ENCODE results near the gene RGP1. TPM values are rescaled to one million over a fixed set of nuclear protein-coding genes. Genes with fewer than 3 reads are reported as not detected.

Gene RGP1
- total RNA-seq, 1 experiment from 2014 or later: 33.7 TPM

GRCh38 chr9:35800530-35800929 is 51.4 kb downstream of the RGP1 start:
- Histone ChIP-seq H3K4me3 (no peak overlapping the region), H3K36me3 (peaks cover 51% of the 10 kb centered on the region), H3K9me3 (no peaks in the 10 kb centered on the region), H3K27me3 (no peaks in the 10 kb centered on the region)
- DNase-seq: no peak

GRCh38 chr9:35801328-35802128 is 52.4 kb downstream of the RGP1 start:
- DNase-seq: no peak
- no peaks in the 10 kb centered on the region for H3K27me3 ChIP-seq
- no peaks in the 10 kb centered on the region for H3K9me3 ChIP-seq
- no peak overlapping the region for H3K4me3 ChIP-seq
- peaks cover 57% of the 10 kb centered on the region for H3K36me3 ChIP-seq

GRCh38 chr9:35806101-35806500 is 57.0 kb downstream of the RGP1 start:
- Histone ChIP-seq H3K36me3 (peaks cover 65% of the 10 kb centered on the region), H3K9me3 (no peaks in the 10 kb centered on the region), H3K4me3 (no peak overlapping the region), H3K27me3 (no peaks in the 10 kb centered on the region)
- no peak for DNase-seq

Other genes starting within 250 kb of the RGP1 start
- gene TESK1, start 144.0 kb upstream of the RGP1 start, total RNA-seq (2014; rRNA removed; shearing (Covaris generic); ENCODE audit: low replicate concordance): 17.4 and 21.5 TPM in 2 replicates
- gene CD72, start 130.9 kb upstream of the RGP1 start, total RNA-seq (2014; rRNA removed; shearing (Covaris generic); ENCODE audit: low replicate concordance): 0.47 and 0.86 TPM in 2 replicates
- gene SIT1, start 98.4 kb upstream of the RGP1 start, total RNA-seq (2014; rRNA removed; shearing (Covaris generic); ENCODE audit: low replicate concordance): 1.4 and 4.0 TPM in 2 replicates
- gene RMRP, start 91.3 kb upstream of the RGP1 start, total RNA-seq (2014; rRNA removed; shearing (Covaris generic); ENCODE audit: low replicate concordance): 8,012 and 15,182 TPM in 2 replicates
- 72.4 and 84.4 TPM in 2 replicates for gene CCDC107, start 91.0 kb upstream of the RGP1 start, total RNA-seq (2014; rRNA removed; shearing (Covaris generic); ENCODE audit: low replicate concordance)
- 15.5 and 35.6 TPM in 2 replicates for gene ARHGEF39, start 84.1 kb upstream of the RGP1 start, total RNA-seq (2014; rRNA removed; shearing (Covaris generic); ENCODE audit: low replicate concordance)
- gene CA9, start 75.4 kb upstream of the RGP1 start, total RNA-seq (2014; rRNA removed; shearing (Covaris generic); ENCODE audit: low replicate concordance): 0.40 TPM in 1 of 2 replicates, not detected in the other
- gene TPM2, start 59.4 kb upstream of the RGP1 start, total RNA-seq (2014; rRNA removed; shearing (Covaris generic); ENCODE audit: low replicate concordance): 2,986 and 3,667 TPM in 2 replicates
- 453 and 652 TPM in 2 replicates for gene TLN1, start 17.1 kb upstream of the RGP1 start, total RNA-seq (2014; rRNA removed; shearing (Covaris generic); ENCODE audit: low replicate concordance)
- 168 and 170 TPM in 2 replicates for gene CREB3, start 16.6 kb upstream of the RGP1 start, total RNA-seq (2014; rRNA removed; shearing (Covaris generic); ENCODE audit: low replicate concordance)
- gene GBA2, start 59 bp upstream of the RGP1 start, total RNA-seq (2014; rRNA removed; shearing (Covaris generic); ENCODE audit: low replicate concordance): 32.7 and 58.6 TPM in 2 replicates
- not detected in 2 replicates for gene MSMP, start 5.0 kb downstream of the RGP1 start, total RNA-seq (2014; rRNA removed; shearing (Covaris generic); ENCODE audit: low replicate concordance)
- gene NPR2, start 42.3 kb downstream of the RGP1 start, total RNA-seq (2014; rRNA removed; shearing (Covaris generic); ENCODE audit: low replicate concordance): 32.5 and 42.0 TPM in 2 replicates
- gene SPAG8, start 63.0 kb downstream of the RGP1 start, total RNA-seq (2014; rRNA removed; shearing (Covaris generic); ENCODE audit: low replicate concordance): 2.4 TPM in 1 of 2 replicates, not detected in the other
- 67.7 and 120 TPM in 2 replicates for gene HINT2, start 65.8 kb downstream of the RGP1 start, total RNA-seq (2014; rRNA removed; shearing (Covaris generic); ENCODE audit: low replicate concordance)
- gene FAM221B, start 79.4 kb downstream of the RGP1 start, total RNA-seq (2014; rRNA removed; shearing (Covaris generic); ENCODE audit: low replicate concordance): not detected in 2 replicates
- 2.7 and 3.6 TPM in 2 replicates for gene TMEM8B, start 79.9 kb downstream of the RGP1 start, total RNA-seq (2014; rRNA removed; shearing (Covaris generic); ENCODE audit: low replicate concordance)
- gene OR13J1, start 121.1 kb downstream of the RGP1 start, total RNA-seq (2014; rRNA removed; shearing (Covaris generic); ENCODE audit: low replicate concordance): not detected in 2 replicates
- gene HRCT1, start 156.9 kb downstream of the RGP1 start, total RNA-seq (2014; rRNA removed; shearing (Covaris generic); ENCODE audit: low replicate concordance): 95.0 and 617 TPM in 2 replicates
- 12.2 and 25.0 TPM in 2 replicates for gene SPAAR, start 160.2 kb downstream of the RGP1 start, total RNA-seq (2014; rRNA removed; shearing (Covaris generic); ENCODE audit: low replicate concordance)
- gene OR2S2, start 208.9 kb downstream of the RGP1 start, total RNA-seq (2014; rRNA removed; shearing (Covaris generic); ENCODE audit: low replicate concordance): not detected in 2 replicates

Measured in MG63 (cell line).